BLaER1 treated with 17β-estradiol and CSF1 and Interleukin-3, amounts not matched to agents 10 nM and 100 nM (cell line): ENCODE results near the gene MTCL1.
"Not testable (repeated sequence)": the region's sequence is repeated elsewhere in the genome, so short reads cannot be mapped to it uniquely, and the experiment has no call there.

Experiments used
- H3K27ac ChIP-seq, 11 experiments: shearing (Covaris generic); formaldehyde crosslinking; 2 replicates each; pipeline ENCODE4 v1.8.1; 2022
- H3K27me3 ChIP-seq, 11 experiments: shearing (Covaris generic); formaldehyde crosslinking; 2 replicates each; pipeline ENCODE4 v1.8.1; 2022
- H3K36me3 ChIP-seq, 11 experiments: shearing (Covaris generic); formaldehyde crosslinking; 2 replicates each; pipeline ENCODE4 v1.8.1; 2022
- H3K4me1 ChIP-seq, 10 experiments: shearing (Covaris generic); formaldehyde crosslinking; 2 replicates each; pipeline ENCODE4 v1.8.1; 2022
- H3K4me2 ChIP-seq, 11 experiments: shearing (Covaris generic); formaldehyde crosslinking; 2 replicates each; pipeline ENCODE4 v1.8.1; 2022
- H3K4me3 ChIP-seq, 10 experiments: shearing (Covaris generic); formaldehyde crosslinking; 2 replicates each; pipeline ENCODE4 v1.8.1; 2022
- H3K9ac ChIP-seq, 11 experiments: shearing (Covaris generic); formaldehyde crosslinking; 2 replicates each; pipeline ENCODE4 v1.8.1; 2022
- H3K9me3 ChIP-seq, 11 experiments: shearing (Covaris generic); formaldehyde crosslinking; replicated peaks in 1 of 11; 2 replicates each; pipeline ENCODE4 v1.8.1; 2022
- H4K20me1 ChIP-seq, 11 experiments: shearing (Covaris generic); formaldehyde crosslinking; 2 replicates each; pipeline ENCODE4 v1.8.1; 2022
- Cebpa-rat ChIP-seq, 11 experiments: shearing (Covaris generic); IDR thresholded peaks; 2 replicates each; pipeline ENCODE4 v1.8.1; 2022

MTCL1 gene

DNA sequence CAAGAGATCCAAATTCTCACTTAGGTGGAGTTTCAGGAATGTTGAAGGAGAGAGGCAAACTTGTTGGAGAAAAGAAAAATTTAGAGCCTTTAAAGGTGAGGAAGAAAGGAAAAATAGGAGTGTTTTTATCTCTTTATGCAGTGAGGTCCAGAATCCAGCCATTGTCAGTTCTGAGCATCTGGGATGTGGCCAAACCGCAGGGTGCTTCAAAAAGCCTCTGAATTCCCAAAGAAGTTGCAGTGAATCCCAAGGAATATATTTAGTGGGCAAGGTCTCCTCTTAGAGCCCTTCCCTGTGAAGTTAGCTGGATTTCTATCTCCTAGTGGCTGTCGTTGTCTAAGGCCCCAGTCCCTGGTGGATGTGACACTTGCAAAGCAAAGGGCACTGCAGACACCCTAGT, 51.2 kb downstream of the MTCL1 start:
- Histone ChIP-seq H3K9ac (0 out of 22 replicates have a peak overlapping the region, but pooled peaks of 1 of the 11 experiments have one; percentile 32), H3K4me1 (peaks cover 30 to 68% (median 61%) of the 10 kb centered on the region in 10 experiments), H3K27ac (peak overlapping the region in 3 of 11 experiments; percentile 4 to 39 (median 33); a peak in 3 of 22 replicates), H3K36me3 (peaks cover 0 to 83% (median 38%) of the 10 kb centered on the region in 11 experiments; a peak in 17 of 22 replicates), H4K20me1 (peaks cover 0 to 36% (median 0%) of the 10 kb centered on the region in 11 experiments; a peak in 5 of 22 replicates), H3K4me3 (no peak overlapping the region), H3K27me3 (no peaks in the 10 kb centered on the region), H3K4me2 (peak overlapping the region in 8 of 11 experiments; percentile 24 to 70 (median 50); a peak in 15 of 22 replicates), H3K9me3 (peaks cover 9 to 39% (median 32%) of the 10 kb centered on the region in 11 experiments)
- TF ChIP-seq Cebpa-rat (IDR thresholded peaks at IDR 0.05) = no peak

GRCh38 chr18:8757396-8757997, 52.1 kb downstream of the MTCL1 start:
- Histone ChIP-seq H3K36me3 (peaks cover 0 to 89% (median 47%) of the 10 kb centered on the region in 11 experiments; a peak in 17 of 22 replicates), H3K27ac (peak overlapping the region in 3 of 11 experiments; percentile 33 to 40 (median 39); a peak in 3 of 22 replicates), H3K4me3 (no peak overlapping the region), H3K4me2 (peak overlapping the region in 9 of 11 experiments; percentile 9 to 70 (median 48); a peak in 17 of 22 replicates), H3K27me3 (no peaks in the 10 kb centered on the region), H3K4me1 (peaks cover 25 to 68% (median 60%) of the 10 kb centered on the region in 10 experiments), H3K9me3 (peaks cover 11 to 43% (median 37%) of the 10 kb centered on the region in 11 experiments), H3K9ac (peak overlapping the region in 1 of 11 experiments; percentile 10; a peak in 1 of 22 replicates), H4K20me1 (peaks cover 0 to 34% (median 0%) of the 10 kb centered on the region in 11 experiments; a peak in 5 of 22 replicates)
- TF ChIP-seq Cebpa-rat (IDR thresholded peaks at IDR 0.05) = no peak

DNA sequence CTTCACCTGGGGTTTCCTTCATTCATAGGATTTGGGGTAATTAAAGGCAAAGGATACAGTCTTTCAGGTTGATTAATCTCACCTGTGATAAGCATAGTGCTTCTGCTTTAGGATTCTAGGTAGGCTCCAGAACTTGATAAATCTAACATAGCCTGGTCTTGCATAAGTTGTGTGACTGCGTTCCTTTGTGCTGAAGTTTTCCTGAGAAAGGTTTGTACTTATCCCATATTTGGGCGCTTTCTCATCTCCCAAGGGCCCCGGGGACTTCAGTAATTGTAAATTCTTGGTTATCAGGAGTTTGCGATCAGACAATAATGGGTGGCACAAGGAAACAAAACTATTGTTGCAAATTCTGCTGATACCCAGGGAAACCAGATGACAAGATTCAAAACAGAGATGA, 53.1 kb downstream of the MTCL1 start:
- H3K9ac ChIP-seq = no peak overlapping the region
- H3K9me3 ChIP-seq = peaks cover 11 to 43% (median 37%) of the 10 kb centered on the region in 11 experiments
- peaks cover 35 to 68% (median 60%) of the 10 kb centered on the region in 10 experiments for H3K4me1 ChIP-seq
- peaks cover 0 to 43% (median 0%) of the 10 kb centered on the region in 11 experiments; a peak in 5 of 22 replicates for H4K20me1 ChIP-seq
- H3K36me3 ChIP-seq = peaks cover 0 to 89% (median 45%) of the 10 kb centered on the region in 11 experiments; a peak in 17 of 22 replicates
- H3K4me2 ChIP-seq = no peak overlapping the region
- H3K27me3 ChIP-seq = no peaks in the 10 kb centered on the region
- H3K27ac ChIP-seq = no peak overlapping the region
- H3K4me3 ChIP-seq = no peak overlapping the region
- TF ChIP-seq Cebpa-rat (IDR thresholded peaks at IDR 0.05) = no peak

DNA sequence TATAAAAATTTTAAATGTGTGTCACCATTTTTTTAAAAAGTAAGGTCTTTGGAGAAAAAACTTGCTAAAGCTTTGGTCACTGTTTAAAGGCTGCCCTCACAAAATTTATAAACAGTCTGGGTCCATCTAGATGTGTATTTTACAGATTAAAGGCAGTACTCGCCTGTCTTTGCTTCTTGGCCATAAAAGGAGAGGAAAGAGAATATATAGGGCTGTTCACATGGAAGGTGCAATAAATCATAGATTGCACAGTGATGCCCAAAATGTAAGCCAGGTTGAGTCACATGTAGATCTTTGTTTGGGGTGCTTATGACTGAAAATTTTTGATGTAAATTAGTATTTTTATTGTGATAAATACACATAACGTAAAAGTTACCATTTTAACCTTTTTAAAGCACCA, 55.6 kb downstream of the MTCL1 start:
- H3K27me3 ChIP-seq = no peaks in the 10 kb centered on the region
- peaks cover 0 to 37% (median 0%) of the 10 kb centered on the region in 11 experiments; a peak in 4 of 22 replicates for H4K20me1 ChIP-seq
- no peak overlapping the region for H3K27ac ChIP-seq
- H3K4me2 ChIP-seq = no peak overlapping the region
- H3K9ac ChIP-seq = no peak overlapping the region
- no peak overlapping the region; a peak in 1 of 20 replicates for H3K4me3 ChIP-seq
- peaks cover 0 to 95% (median 47%) of the 10 kb centered on the region in 11 experiments; a peak in 17 of 22 replicates for H3K36me3 ChIP-seq
- no peak for TF ChIP-seq Cebpa-rat (IDR thresholded peaks at IDR 0.05)
- H3K9me3 ChIP-seq = peaks cover 11 to 43% (median 37%) of the 10 kb centered on the region in 11 experiments
- peaks cover 22 to 67% (median 54%) of the 10 kb centered on the region in 10 experiments for H3K4me1 ChIP-seq

DNA sequence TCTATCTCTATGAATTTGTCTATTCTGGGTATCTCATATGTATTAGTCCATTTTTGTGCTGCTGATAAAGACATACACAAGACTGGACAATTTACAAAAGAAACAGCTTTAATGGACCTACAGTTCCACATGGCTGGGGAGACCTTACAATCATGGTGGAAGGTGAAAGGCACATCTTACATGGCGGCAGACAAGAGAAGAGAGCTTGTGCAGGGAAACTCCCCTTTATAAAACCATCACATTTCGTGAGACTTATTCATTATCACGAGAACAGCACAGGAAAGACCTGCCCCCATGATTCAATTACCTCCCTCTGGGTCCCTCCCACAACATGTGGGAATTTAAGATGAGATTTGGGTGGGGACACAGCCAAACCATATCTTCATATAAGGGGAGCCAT, 56.2 kb downstream of the MTCL1 start:
- Histone ChIP-seq H4K20me1 (peaks cover 0 to 40% (median 0%) of the 10 kb centered on the region in 11 experiments; a peak in 3 of 22 replicates), H3K4me1 (peaks cover 21 to 68% (median 57%) of the 10 kb centered on the region in 10 experiments), H3K36me3 (peaks cover 0 to 99% (median 47%) of the 10 kb centered on the region in 11 experiments; a peak in 17 of 22 replicates), H3K4me2 (peak overlapping the region in 3 of 11 experiments; percentile 66 to 76 (median 75); a peak in 3 of 22 replicates), H3K9me3 (peaks cover 11 to 43% (median 37%) of the 10 kb centered on the region in 11 experiments)
- H3K27me3 ChIP-seq, H3K27ac ChIP-seq, H3K4me3 ChIP-seq, H3K9ac ChIP-seq: not testable (repeated sequence)

- TF ChIP-seq Cebpa-rat (IDR thresholded peaks at IDR 0.05) = no peak
- Histone ChIP-seq H3K4me2 (peak overlapping the region; percentile 59 to 87 (median 76)), H3K9me3 (peaks cover 11 to 41% (median 37%) of the 10 kb centered on the region in 11 experiments)
Measured at GRCh38 chr18:8762968-8763367, 57.6 kb downstream of the MTCL1 start.

DNA sequence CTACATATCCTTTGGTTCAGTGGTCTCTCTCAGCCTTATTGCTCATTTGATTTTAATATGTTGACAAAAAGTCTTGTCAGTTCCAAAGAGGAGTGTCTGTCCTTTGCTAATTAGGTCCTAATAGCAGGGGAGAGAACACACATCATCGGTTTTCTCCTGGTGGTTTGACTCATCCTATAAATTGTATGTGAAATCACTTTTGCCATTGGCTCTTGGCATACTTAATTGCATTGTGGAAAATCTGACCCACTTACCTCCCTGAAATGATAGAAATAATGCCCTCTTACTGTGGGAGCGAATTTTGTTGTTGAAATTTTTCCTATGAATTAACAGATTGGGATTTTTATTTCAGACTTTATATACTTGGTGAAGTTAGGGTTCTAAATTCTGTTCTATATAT, 58.3 kb downstream of the MTCL1 start:
- H3K9ac ChIP-seq = no peak overlapping the region
- no peaks in the 10 kb centered on the region for H3K27me3 ChIP-seq
- peak overlapping the region; percentile 59 to 87 (median 76); a peak in 18 of 22 replicates for H3K4me2 ChIP-seq
- H3K4me3 ChIP-seq = no peak overlapping the region
- no peak for TF ChIP-seq Cebpa-rat (IDR thresholded peaks at IDR 0.05)
- peaks cover 21 to 57% (median 47%) of the 10 kb centered on the region in 10 experiments for H3K4me1 ChIP-seq
- peak overlapping the region in 8 of 11 experiments; percentile 28 to 67 (median 60); a peak in 11 of 22 replicates for H3K27ac ChIP-seq
- H3K36me3 ChIP-seq = peaks cover 0 to 93% (median 38%) of the 10 kb centered on the region in 11 experiments; a peak in 17 of 22 replicates
- H3K9me3 ChIP-seq = peaks cover 11 to 36% (median 34%) of the 10 kb centered on the region in 11 experiments
- H4K20me1 ChIP-seq = peaks cover 0 to 34% (median 0%) of the 10 kb centered on the region in 11 experiments; a peak in 3 of 22 replicates

More at GRCh38 chr18:8762968-8763367, 57.6 kb downstream of the MTCL1 start:
- Histone ChIP-seq H3K27ac (peak overlapping the region in 8 of 11 experiments; percentile 51 to 67 (median 60); a peak in 16 of 22 replicates), H3K27me3 (no peaks in the 10 kb centered on the region), H3K36me3 (peaks cover 0 to 97% (median 45%) of the 10 kb centered on the region in 11 experiments; a peak in 17 of 22 replicates), H3K9ac (peak overlapping the region in 8 of 11 experiments; percentile 17 to 56 (median 40); a peak in 13 of 22 replicates), H4K20me1 (peaks cover 0 to 34% (median 0%) of the 10 kb centered on the region in 11 experiments; a peak in 3 of 22 replicates), H3K4me3 (0 out of 20 replicates have a peak overlapping the region, but pooled peaks of 1 of the 10 experiments have one; percentile 4), H3K4me1 (peaks cover 21 to 59% (median 48%) of the 10 kb centered on the region in 10 experiments)

GRCh38 chr18:8765783-8766463, 60.6 kb downstream of the MTCL1 start:
- no peak overlapping the region for H3K27ac ChIP-seq
- H3K36me3 ChIP-seq = peaks cover 0 to 93% (median 21%) of the 10 kb centered on the region in 11 experiments; a peak in 17 of 22 replicates
- peaks cover 21 to 70% (median 47%) of the 10 kb centered on the region in 10 experiments for H3K4me1 ChIP-seq

More at GRCh38 chr18:8765783-8766463, 60.6 kb downstream of the MTCL1 start:
- no peak overlapping the region for H3K4me3 ChIP-seq
- H4K20me1 ChIP-seq = peaks cover 0 to 34% (median 0%) of the 10 kb centered on the region in 11 experiments; a peak in 3 of 22 replicates
- peak overlapping the region; percentile 7 to 75 (median 57); a peak in 20 of 22 replicates for H3K4me2 ChIP-seq
- H3K9ac ChIP-seq = no peak overlapping the region
- peaks cover 8 to 13% (median 11%) of the 10 kb centered on the region in 11 experiments for H3K9me3 ChIP-seq
- no peak for TF ChIP-seq Cebpa-rat (IDR thresholded peaks at IDR 0.05)
- H3K27me3 ChIP-seq = no peaks in the 10 kb centered on the region
